NCI-H460 (cell line): Measurements from ENCODE around the gene RBP5. TPM values are rescaled to one million over a fixed set of nuclear protein-coding genes. Genes with fewer than 3 reads are reported as not detected.
"Not testable (repeated sequence)": the region's sequence is repeated elsewhere in the genome, so short reads cannot be mapped to it uniquely, and the experiment has no call there.

Experiments used
- DNase-seq: peaks from one replicate; pipeline ENCODE4 v3.0.0-alpha.2; 2016; ENCODE audit warnings: low read depth; ENCODE audit errors: extremely low read depth
- total RNA-seq: library from RNA; depleted of rRNA; stranded (reverse); fragments of >200 nt; shearing (Covaris generic); gene quantifications from 2 replicates; pipeline ENCODE4 v1.2.3, GENCODE V29; 2014

The RBP5 gene
- total RNA-seq, 1 experiment from 2014 or later = not detected

GRCh38 chr12:7125632-7126227 lies 3.0 kb downstream of the RBP5 start:
- no peak for DNase-seq

GRCh38 chr12:7123806-7124522 lies 4.7 kb downstream of the RBP5 start:
- DNase-seq = no peak

- DNase-seq = no peak
These were observed 5.6 kb downstream of the RBP5 start for GRCh38 chr12:7122811-7123769.

- DNase-seq = no peak
These were observed 7.4 kb downstream of the RBP5 start for GRCh38 chr12:7121324-7121723.

- DNase-seq = no peak
These were observed 8.5 kb downstream of the RBP5 start for GRCh38 chr12:7120166-7120565.

- DNase-seq = no peak
These were observed 9.8 kb downstream of the RBP5 start for GRCh38 chr12:7118881-7119280.

- no peak for DNase-seq
These were observed 11.0 kb downstream of the RBP5 start for GRCh38 chr12:7117670-7118069.

GRCh38 chr12:7116916-7117315 lies 11.8 kb downstream of the RBP5 start:
- no peak for DNase-seq

- no peak for DNase-seq
These were observed 12.5 kb downstream of the RBP5 start for GRCh38 chr12:7116196-7116595.

- DNase-seq = no peak
These were observed 13.8 kb downstream of the RBP5 start for GRCh38 chr12:7114851-7115250.

- no peak for DNase-seq
These were observed 14.7 kb downstream of the RBP5 start for GRCh38 chr12:7114008-7114407.

GRCh38 chr12:7113389-7113871 lies 15.3 kb downstream of the RBP5 start:
- peak; percentile 30 for DNase-seq

GRCh38 chr12:7112041-7112440 lies 16.6 kb downstream of the RBP5 start:
- DNase-seq = no peak

GRCh38 chr12:7110661-7111060 lies 18.0 kb downstream of the RBP5 start:
- DNase-seq = no peak

- DNase-seq = no peak
These were observed 19.1 kb downstream of the RBP5 start for GRCh38 chr12:7109572-7109920.

- peak; percentile 71 for DNase-seq
These were observed 19.7 kb downstream of the RBP5 start, which contains the start of gene C1RL for GRCh38 chr12:7108796-7109571. Gene C1RL (minus strand): TSS chr12:7109214. CDS start chr12:7109180, 34 bp downstream.

- DNase-seq = peak; percentile 38
These were observed 20.5 kb downstream of the RBP5 start for GRCh38 chr12:7108003-7108795.

- no peak for DNase-seq
These were observed 21.1 kb downstream of the RBP5 start for GRCh38 chr12:7107636-7108002.

- not testable (repeated sequence) for DNase-seq
These were observed 21.5 kb downstream of the RBP5 start for GRCh38 chr12:7107181-7107580.

GRCh38 chr12:7106082-7106481 lies 22.6 kb downstream of the RBP5 start:
- DNase-seq = no peak
